A673 (cell line): Measurements from ENCODE around the gene NAB2. TPM values are rescaled to one million over a fixed set of nuclear protein-coding genes. Genes with fewer than 3 reads are reported as not detected.

ENCODE experiments used
- BruUV-seq: library from RNA; stranded (reverse); fragments of 400-500 nt; replicated peaks from 2 replicates; lab custom pipeline; 2021; lab: Mats Ljungman, UMichigan
- CTCF ChIA-PET: fragments of 300-600 bp; sonication (Branson Sonifier 250); formaldehyde crosslinking; loops from one replicate; lab custom pipeline; 2022; ENCODE audit warnings: antibody characterized with exemption; lab: Charles Lee
- POLR2A ChIA-PET: fragments of 300-600 bp; sonication (Branson Sonifier 250); formaldehyde crosslinking; loops from one replicate; lab custom pipeline; 2022; ENCODE audit warnings: antibody characterized with exemption; ENCODE audit not compliant: low non-redundant PET; lab: Charles Lee
- DNase-seq: peaks from one replicate; pipeline ENCODE4 v3.0.0-alpha.2; 2015; ENCODE audit warnings: low spot score
- H3K27ac ChIP-seq: fragments of 200-600 bp; sonication (generic); 2 replicates; pipeline ENCODE4 v1.5.1; 2016; ENCODE audit warnings: mixed run types, low read depth, mild to moderate bottlenecking, mixed read lengths, antibody characterized with exemption, low read length; ENCODE audit not compliant: poor library complexity, severe bottlenecking
- H3K27me3 ChIP-seq: fragments of 200-600 bp; sonication (generic); replicated peaks from 2 replicates; pipeline ENCODE4 v1.6.1; 2017; ENCODE audit warnings: mixed run types, low read depth, mild to moderate bottlenecking, mixed read lengths, antibody characterized with exemption, low read length; ENCODE audit not compliant: insufficient read depth, poor library complexity
- H3K36me3 ChIP-seq: fragments of 200-600 bp; sonication (generic); 2 replicates; pipeline ENCODE4 v1.6.1; 2016; ENCODE audit warnings: mixed run types, mild to moderate bottlenecking, mixed read lengths, antibody characterized with exemption, low read length; ENCODE audit not compliant: insufficient read depth, poor library complexity, severe bottlenecking
- H3K4me1 ChIP-seq: fragments of 200-600 bp; sonication (generic); 2 replicates; pipeline ENCODE4 v1.6.1; 2017; ENCODE audit warnings: mixed run types, mild to moderate bottlenecking, mixed read lengths, antibody characterized with exemption, low read length; ENCODE audit not compliant: insufficient read depth, poor library complexity, severe bottlenecking
- H3K4me3 ChIP-seq: fragments of 200-600 bp; sonication (generic); 2 replicates; pipeline ENCODE4 v1.5.1; 2016; ENCODE audit warnings: low read depth, mixed run types, mild to moderate bottlenecking, mixed read lengths, low read length; ENCODE audit not compliant: poor library complexity, severe bottlenecking
- H3K9me3 ChIP-seq: fragments of 200-600 bp; sonication (generic); 2 replicates; pipeline ENCODE4 v1.6.1; 2016; ENCODE audit warnings: mixed run types, low read depth, mild to moderate bottlenecking, mixed read lengths, antibody characterized with exemption, low read length; ENCODE audit not compliant: poor library complexity, severe bottlenecking
- EZH2 ChIP-seq: fragments of 200-600 bp; sonication (generic); IDR thresholded peaks from 2 replicates; pipeline ENCODE4 v1.6.1; 2017; ENCODE audit warnings: borderline replicate concordance, low read depth, mild to moderate bottlenecking, mixed read lengths, antibody characterized with exemption, low read length; ENCODE audit not compliant: poor library complexity, severe bottlenecking
- intact Hi-C: fragments of 100-400 bp; cut with micrococcal nuclease; formaldehyde crosslinking; loops from one replicate; pipeline ENCODE4 v1.10.0; 2022; ENCODE audit not compliant: unreplicated experiment
- total RNA-seq: library from RNA; stranded (reverse); gene quantifications from 2 replicates; pipeline ENCODE4 v1.2.3, GENCODE V29; 2021
- TF ChIP-seq, protein P1 (sequence below): fragments of 300-800, 200-600 bp; sonication (generic); conservative IDR thresholded peaks from 2 replicates; pipeline ENCODE4 v1.5.1; 2017; ENCODE audit warnings: low read depth, mild to moderate bottlenecking, antibody characterized with exemption, low read length, moderate library complexity, mixed read lengths

NAB2 gene
- total RNA-seq, 1 experiment from 2014 or later = 61.8 TPM

DNA sequence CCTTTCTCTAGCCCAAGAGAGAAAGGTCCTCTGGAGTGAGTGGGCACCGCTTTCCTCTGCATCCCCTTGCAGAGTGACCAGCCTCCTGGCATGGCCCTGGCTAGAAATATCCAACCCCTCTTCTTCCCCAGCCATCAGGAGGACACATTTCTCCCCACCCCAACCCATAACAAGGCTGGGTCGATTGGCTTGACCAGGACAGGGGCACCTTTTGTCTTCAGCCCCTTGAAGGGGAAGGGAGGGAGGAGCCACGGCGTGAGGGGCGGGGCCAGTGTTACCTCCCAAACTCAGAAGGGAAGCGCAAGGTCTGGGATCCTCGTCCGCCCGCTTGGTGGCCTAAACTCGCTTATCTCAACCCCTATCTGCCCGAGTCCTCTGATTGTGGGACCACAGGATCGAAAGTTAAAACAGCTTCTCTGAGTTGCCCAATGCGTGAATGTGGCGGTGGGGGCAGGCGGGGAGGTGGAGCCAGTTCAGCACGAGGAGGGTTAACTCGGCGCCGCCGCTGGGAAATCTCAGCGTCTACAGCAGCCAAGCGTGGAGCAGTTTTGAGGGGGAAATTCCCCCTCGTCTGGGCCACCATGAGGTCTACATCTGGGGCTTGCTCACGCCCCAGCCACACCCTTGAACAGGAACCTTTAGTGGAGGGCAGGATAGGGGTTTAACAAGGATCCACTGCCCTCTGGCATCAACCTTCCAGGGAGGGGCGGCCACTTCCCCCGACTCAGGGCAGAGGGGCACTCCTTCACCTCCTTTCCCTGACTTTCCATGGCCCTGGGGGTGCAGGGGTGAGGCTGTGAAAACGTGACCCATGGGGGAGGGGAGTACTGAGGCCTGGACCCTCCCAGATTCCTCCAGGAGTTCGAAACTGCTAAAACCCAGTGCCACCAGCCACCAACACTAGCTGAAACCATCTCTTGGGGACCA lies 21.5 kb downstream of the NAB2 start:
- H3K27ac ChIP-seq = peak overlapping the region; percentile 90
- H3K4me1 ChIP-seq = peaks cover 22% of the 10 kb centered on the region
- TF ChIP-seq EZH2 = no peak
- TF ChIP-seq, protein P1, sequence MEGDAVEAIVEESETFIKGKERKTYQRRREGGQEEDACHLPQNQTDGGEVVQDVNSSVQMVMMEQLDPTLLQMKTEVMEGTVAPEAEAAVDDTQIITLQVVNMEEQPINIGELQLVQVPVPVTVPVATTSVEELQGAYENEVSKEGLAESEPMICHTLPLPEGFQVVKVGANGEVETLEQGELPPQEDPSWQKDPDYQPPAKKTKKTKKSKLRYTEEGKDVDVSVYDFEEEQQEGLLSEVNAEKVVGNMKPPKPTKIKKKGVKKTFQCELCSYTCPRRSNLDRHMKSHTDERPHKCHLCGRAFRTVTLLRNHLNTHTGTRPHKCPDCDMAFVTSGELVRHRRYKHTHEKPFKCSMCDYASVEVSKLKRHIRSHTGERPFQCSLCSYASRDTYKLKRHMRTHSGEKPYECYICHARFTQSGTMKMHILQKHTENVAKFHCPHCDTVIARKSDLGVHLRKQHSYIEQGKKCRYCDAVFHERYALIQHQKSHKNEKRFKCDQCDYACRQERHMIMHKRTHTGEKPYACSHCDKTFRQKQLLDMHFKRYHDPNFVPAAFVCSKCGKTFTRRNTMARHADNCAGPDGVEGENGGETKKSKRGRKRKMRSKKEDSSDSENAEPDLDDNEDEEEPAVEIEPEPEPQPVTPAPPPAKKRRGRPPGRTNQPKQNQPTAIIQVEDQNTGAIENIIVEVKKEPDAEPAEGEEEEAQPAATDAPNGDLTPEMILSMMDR = no peak
- no peaks in the 10 kb centered on the region for H3K9me3 ChIP-seq
- DNase-seq = peak; percentile 77
- intact Hi-C loops = loop anchor here (2.0 to 5.0 kb wide), 3 partner anchors 16 to 598 kb away; no protein-coding TSS in a partner anchor
- peaks cover 19% of the 10 kb centered on the region for H3K36me3 ChIP-seq
- CTCF ChIA-PET = interaction anchor here (0.9 to 3.5 kb wide), 7 partner anchors 10 to 128 kb away, joined by 3 to 87 read pairs (median 9); partner anchors contain the start of gene ZBTB39
- no peaks in the 10 kb centered on the region for H3K27me3 ChIP-seq
- peak overlapping the region; percentile 51 for H3K4me3 ChIP-seq
- TSS peak; percentile 88 for BruUV-seq
- POLR2A ChIA-PET = interaction anchor here (0.7 to 1.6 kb wide), 2 partner anchors 16 to 23 kb away, joined by 8 to 9 read pairs; no protein-coding TSS in a partner anchor

- DNase-seq = peak; percentile 85
- TF ChIP-seq, protein P1 = no peak; the same call in 1 of the 2 replicates
- no peak for TF ChIP-seq EZH2
- H3K27ac ChIP-seq = peak within 1 kb of the TSS; percentile 90
- H3K27me3 ChIP-seq = no peaks in the 10 kb centered on the region
- no TSS peak for BruUV-seq
- H3K36me3 ChIP-seq = peaks cover 11% of the 10 kb centered on the region
- ChIA-PET POLR2A (interaction anchor here (0.6 to 1.6 kb wide), 3 partner anchors 17 to 23 kb away, joined by 3 to 9 read pairs (median 8); no protein-coding TSS in a partner anchor), CTCF (interaction anchor here (0.6 to 3.5 kb wide), 19 partner anchors 10 to 475 kb away, joined by 3 to 87 read pairs (median 9); partner anchors contain the start of genes LRP1, NAB2 and ZBTB39)
- H3K4me1 ChIP-seq = peaks cover 22% of the 10 kb centered on the region
- intact Hi-C loops = loop anchor here (2.0 to 5.0 kb wide), 3 partner anchors 16 to 599 kb away; no protein-coding TSS in a partner anchor
- H3K9me3 ChIP-seq = no peaks in the 10 kb centered on the region
- H3K4me3 ChIP-seq = peak within 1 kb of the TSS; percentile 51
Observed at GRCh38 chr12:57111031-57111734, 22.3 kb downstream of the NAB2 start, which contains the start of gene STAT6. Gene STAT6, minus strand, starts transcription at chr12:57111362. Its CDS starts 3,084 bp downstream, at chr12:57108278.
